GM18520 (cell line): Measurements from ENCODE around the gene GUCA1A.
"Not testable (repeated sequence)": the region's sequence is repeated elsewhere in the genome, so short reads cannot be mapped to it uniquely, and the experiment has no call there.

ENCODE experiments used
- ATAC-seq: cut with Tn5 transposase; IDR thresholded peaks from one replicate; pipeline ENCODE4 v1.9.1; 2021; ENCODE audit not compliant: unreplicated experiment

Gene GUCA1A

DNA sequence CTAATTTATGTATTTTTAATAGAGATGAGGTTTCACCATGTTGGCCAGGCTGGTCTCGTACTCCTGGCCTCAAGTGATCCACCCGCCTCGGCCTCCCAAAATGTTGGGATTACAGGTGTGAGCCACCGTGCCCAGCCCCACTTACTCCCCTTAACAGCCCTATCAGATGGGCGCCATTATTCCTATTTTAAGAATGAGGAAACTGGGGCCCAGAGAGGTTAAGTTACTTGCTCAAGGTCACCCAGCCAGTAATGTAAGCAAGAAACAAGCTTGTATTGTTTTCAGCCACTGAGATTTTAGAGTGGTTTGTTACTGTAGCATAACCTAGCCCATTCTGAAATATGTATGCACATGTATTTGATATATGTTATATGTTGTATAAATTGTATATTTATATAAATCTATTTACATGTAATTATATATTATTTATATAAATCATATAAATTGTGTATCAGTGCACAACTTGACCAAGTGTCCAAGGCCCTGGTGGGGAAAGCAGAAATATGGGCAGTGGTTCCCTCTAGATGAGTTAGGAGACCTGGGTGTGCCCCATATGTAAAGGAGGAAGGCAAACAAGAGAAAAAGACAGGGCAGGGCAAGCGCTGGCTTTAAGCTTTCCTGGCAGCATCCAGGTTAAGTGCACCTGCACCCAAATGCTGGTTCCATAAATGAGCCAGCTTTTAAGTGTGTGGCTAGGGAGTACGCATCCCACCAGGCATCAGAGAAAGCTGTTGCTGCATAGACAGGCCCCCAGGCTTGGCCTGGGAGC is 1.2 kb upstream of the GUCA1A start:
- ATAC-seq: no peak

DNA sequence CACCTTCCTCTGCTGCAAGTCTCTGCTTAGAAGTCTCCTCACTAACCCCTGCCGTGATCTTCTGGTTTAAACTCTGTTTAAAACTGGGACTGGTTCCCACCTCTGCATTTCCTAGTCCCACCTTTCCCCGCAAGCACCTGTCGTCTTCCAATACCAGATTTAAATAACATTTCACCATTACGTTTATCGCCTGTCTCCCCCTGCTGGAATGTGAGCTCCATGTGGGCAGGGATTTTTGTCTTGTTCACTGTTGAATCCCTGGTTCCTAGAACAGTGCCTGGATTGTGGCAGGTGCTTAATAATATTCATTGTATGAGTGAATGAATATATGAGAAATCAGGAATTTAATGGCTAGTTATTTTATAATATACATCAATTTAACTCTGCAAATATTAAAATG is 2.7 kb downstream of the GUCA1A start:
- no peak for ATAC-seq

DNA sequence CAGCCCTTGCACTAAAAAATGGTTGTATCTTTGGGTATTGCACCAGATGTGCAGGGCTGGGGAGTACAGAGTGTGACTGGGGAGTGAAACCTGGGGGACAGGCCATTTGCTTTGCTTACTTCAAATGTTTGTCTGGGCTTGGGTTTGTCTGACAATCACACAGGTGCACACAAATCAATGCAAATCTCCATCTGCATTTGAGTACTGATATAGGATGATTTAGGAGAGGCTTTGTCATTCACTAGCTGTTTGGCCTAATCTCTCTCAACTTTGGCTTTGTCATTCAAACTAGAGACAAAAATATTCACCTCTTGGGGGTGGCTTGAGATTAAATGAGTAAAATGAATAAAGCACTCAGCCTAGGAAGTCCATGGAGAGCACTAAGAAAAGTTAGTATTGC is 3.8 kb downstream of the GUCA1A start:
- ATAC-seq: no peak

DNA sequence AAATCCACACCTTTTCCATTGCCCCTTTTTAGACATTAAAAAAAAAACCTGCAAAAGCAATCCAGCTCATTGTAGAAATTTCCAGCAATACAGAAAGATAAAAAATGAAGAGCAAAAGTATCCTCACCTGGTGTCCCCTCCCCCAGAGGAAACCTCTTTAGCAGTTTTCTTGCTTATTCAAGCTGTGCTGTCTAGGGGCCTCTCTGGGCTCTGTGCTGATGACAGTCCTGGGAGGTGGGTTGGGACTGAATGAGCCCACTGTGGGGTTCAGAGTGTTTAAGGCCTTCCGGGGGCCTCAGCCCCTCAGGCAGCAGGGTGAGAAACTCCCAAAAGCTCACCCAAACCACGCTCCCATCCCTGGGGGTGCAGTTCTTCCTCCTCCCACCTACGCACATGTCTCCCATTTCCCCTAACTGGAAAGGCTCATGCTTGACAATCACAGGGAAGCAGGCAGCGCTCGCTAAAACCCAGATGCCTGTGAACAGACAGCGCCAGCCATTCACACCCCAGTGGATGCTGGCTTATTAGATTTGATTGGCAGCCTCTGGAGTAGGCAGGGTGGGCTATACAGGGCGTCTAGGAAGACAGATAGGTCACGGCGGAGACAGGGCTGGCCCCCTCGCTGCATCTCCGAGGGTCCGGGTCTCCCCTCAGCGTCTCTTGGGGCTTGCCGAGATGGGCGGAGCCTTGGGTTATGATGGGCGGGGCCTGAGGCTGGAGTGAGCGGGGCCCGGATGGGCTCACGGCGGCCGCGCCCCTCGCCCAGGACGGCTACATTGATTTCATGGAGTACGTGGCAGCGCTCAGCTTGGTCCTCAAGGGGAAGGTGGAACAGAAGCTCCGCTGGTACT is 4.6 kb downstream of the GUCA1A start:
- no peak for ATAC-seq

DNA sequence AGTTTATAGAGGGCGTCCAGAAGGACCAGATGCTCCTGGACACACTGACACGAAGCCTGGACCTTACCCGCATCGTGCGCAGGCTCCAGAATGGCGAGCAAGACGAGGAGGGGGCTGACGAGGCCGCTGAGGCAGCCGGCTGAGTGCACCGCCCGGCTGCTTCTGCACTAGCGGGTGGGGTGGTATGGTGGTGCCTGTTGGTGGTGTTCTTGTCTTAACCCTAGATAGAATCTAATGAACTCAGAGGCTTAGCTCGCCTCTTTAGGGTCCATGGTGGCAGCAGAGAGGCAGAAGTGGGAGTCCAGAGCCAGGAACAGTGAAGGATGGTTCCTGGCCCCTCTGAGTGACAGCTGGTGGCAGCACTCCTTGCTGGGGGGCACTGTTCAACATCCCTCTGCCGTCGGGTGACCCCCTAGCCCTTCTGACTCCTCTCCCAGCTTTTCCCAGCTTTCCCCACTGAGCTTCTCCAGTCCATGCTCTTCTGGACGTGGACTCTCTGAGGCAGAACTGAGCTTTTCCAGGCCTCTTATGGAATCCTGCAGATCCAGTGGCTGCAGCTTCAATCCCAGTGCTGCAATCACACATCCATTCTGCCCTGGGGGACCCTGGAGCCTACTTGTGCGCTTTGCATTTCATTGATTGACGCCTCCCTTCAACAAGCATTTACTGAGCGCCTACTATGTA is 6.2 kb downstream of the GUCA1A start:
- no peak for ATAC-seq

DNA sequence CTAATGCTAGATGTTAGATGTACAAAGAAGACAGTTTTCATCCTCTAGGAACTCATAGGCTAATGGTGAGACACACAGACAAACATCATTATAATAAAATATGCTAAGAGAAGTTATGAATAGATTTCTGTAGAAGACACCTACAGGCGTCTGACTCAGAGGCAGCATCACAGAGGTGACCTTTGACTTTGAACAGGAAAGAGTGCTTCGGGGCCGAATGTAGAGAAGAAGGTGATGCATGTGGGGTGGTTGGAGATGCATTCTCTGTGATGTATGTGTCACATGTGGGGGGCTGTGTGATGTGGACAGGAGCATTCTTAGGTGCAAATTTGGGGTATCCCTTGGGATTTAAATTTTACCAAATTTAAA is 6.8 kb downstream of the GUCA1A start:
- ATAC-seq: no peak

DNA sequence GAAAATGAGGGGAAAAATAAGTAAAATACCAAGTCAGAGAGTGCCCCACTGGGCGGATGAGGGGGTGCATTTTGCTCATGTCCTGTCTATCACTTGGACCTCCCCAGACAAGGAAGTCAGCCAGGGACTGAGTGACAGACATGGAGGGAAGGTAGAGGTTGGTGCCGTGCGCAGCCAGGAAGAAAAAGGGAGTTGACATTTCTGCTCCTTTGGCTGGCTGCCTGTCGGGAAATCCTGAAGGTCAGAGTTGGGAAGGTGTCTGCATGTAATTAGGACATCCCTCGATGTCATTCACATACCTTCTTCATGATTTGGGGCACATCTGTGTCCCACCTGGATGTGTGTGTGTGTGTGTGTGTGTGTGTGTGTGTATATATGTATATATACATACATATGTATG is 8.9 kb downstream of the GUCA1A start:
- ATAC-seq: no peak

DNA sequence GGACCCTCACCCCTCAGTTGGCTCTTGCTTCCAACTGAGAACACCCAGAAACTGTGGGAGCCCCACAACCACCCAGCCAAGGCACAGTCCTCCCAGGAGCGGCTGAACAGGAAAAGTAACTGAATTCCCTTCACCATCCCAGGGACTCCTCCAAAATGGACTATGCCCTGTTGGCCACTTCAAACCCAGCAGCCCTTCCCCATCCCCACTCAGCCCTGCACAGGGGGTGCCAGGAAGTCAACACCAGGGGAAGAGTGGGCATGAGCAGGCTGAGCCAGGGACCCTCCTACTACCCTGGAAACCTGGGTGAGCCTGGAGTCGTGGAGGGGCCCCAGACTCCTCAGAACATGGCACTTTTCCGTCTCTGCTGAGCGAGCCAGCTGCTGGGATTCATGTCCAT is 11.3 kb downstream of the GUCA1A start:
- no peak for ATAC-seq

DNA sequence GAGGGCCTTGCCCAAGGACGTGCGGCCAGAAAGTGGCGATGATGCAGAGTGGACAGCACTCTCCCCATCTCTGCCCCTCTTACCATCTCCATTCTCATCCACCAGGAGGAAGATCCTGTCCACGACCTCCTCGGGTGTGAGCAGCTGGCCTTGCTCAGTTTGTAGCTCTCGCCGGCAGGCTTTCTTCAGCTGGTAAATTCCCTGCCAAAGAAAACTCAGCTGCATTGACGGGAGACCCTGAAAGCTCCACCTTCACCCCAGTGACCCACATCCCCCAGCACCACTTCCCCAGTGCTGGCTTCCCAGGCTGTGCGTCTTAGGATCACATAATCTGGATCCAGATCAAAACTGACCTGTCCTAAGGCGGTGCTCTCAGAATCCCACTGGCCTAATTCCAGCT is 12.4 kb downstream of the GUCA1A start:
- no peak for ATAC-seq

DNA sequence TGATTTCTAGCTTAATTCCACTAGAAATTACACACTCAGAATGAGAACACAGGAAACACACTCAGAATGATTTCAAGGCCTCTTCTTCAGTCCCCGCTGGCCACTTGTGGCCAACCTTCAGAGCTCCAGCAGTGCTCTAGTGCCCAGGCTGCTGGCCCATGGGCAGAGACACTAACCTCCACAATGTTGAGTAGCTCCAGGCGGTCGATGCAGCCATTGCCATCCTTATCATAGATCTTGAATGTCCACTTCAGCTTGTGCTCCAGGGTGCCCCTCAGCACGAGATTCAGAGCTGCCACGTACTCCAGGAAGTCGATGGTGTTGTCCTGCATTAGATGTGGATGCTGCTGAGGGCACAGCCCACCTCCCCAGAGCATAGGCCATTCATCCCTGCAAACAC is 15.2 kb downstream of the GUCA1A start:
- no peak for ATAC-seq

DNA sequence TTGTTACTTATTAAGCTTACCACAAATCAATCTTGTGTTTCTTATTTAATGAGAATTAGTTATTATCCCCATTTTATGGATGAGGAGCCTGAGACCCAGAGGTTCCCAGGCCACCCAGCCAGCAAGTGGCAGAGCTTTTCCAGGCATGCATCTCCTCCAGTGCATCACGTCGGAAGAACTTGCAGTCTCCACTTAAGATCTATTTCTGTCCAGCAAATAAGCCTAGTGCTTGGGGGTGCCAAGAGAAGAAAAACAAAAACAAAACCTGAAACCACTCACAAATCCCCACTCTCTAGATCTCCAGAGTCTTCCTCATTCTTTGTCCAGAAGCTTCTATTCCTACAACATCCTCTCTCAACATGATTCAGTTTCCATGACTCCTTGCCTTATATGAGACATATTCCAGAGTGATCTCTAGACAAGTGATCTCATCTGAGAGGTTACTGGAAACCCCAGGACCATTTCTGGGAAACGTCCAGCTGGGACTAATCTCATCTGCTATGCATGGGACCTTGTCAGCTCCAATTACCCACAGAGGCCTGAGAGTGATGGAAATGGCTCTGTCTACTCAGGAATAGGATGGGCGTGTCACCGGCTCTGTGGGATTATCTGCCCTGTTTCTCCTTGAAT is 17.5 kb downstream of the GUCA1A start:
- no peak for ATAC-seq

DNA sequence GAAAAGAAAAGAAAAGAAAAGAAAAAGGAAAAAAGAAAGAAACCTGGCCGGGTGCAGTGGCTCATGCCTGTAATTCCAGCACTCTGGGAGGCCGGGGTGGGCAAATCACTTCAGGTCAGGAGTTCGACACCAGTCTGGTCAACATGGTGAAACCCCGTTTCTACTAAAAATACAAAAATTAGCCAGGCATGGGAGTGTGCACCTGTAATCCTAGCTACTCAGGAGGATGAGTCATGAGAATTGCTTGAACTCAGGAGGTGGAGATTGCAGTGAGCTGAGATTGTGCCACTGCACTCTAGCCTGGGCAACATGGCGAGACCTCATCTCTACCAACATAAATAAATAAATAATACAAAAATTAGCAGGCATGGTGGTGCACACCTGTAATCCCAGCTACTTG is 19.2 kb downstream of the GUCA1A start:
- ATAC-seq: not testable (repeated sequence)

DNA sequence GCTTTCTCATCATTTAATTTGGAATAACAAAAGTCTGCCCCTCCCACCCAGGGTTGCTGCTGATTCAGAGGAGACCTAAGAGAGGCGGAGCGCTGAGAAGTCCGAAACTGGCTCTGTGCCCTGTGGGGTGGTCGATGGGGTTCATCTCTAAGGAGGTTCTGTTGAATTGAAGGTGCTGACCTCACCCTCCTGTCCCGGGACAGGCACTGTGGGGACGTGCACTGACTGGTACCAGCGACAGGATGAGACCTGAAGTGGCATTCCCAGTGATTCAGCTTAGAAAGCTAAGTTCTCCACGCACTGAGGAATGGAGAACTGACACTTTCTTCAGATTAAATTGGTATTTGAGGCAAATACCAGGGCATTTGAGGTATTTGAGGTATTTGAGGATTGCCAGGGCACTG is 20.3 kb downstream of the GUCA1A start:
- ATAC-seq: no peak

DNA sequence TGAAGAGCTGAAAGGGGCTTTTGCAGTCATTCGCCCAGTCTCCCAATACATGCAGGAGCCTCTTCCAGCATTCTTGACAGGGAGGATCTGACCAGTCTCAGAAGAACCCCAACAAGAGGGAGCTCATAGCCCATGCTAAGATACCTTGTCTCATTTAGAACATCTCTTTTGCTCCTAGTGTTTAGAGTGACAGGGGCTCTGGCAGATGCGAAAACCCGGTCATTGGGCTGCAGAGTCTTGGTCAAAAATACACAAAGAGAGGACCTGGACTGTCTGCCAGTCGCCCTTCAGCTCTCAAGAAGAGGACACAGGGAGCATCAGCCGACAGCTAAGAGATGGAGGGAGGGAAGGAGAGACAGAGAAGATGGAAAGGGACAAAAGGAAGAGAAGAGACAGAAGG is 20.9 kb downstream of the GUCA1A start:
- ATAC-seq: no peak

DNA sequence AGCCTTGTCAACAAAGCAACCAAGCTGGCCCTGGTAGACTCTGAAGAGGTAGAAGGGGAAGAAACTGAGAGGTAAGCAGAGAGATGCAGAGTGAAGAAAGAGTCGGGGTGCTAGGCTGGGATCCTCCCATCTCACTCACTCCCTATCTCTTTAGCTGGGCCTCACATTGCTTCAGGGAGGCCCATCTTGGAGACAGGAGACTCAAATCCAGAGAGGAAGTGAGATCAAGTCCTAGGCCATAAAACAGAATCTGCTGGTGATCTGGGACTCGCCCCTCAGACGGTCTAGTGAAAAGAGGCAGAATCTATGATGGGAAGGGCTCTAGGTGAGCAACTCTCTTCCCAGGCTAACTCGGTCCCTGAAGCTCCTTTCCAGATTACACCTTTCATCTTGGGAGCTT is 22.3 kb downstream of the GUCA1A start:
- no peak for ATAC-seq

DNA sequence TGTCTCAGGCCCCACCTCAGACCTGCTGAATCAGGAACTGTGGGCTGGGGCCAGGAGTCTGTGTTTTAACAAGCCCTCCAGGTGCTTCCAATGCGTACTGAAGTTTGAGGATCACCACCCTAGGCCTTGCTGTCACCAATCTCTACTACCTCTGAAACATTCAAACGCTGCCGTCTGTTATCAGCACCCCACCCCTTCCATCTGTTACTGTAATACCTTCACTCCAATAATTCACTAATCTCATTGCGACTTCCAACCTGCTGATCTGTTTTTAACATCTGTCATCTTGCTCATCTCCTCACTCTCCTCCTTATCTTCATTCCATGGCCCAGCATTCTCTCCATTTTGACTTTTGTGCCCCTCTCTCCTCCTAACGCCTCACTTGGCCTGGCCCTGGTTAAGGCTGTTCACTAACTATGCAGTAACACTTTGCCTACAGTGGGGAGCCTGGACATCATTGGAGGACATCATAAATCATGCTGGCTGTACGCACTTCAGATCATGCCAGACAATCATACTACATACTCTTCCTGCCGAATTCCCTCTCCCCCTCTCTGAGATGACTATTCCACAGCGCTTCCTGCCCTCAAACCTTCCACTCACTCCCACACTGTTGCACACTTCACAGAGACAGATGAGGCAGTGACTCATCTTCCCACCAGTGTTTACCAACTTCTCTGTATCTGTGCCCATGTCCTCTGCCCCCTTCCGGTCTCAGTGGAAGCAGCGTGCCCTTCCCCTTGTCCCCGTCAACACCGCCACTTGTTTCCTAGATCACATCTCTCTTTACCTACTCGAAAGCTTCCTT is 24.6 kb downstream of the GUCA1A start:
- ATAC-seq: no peak

DNA sequence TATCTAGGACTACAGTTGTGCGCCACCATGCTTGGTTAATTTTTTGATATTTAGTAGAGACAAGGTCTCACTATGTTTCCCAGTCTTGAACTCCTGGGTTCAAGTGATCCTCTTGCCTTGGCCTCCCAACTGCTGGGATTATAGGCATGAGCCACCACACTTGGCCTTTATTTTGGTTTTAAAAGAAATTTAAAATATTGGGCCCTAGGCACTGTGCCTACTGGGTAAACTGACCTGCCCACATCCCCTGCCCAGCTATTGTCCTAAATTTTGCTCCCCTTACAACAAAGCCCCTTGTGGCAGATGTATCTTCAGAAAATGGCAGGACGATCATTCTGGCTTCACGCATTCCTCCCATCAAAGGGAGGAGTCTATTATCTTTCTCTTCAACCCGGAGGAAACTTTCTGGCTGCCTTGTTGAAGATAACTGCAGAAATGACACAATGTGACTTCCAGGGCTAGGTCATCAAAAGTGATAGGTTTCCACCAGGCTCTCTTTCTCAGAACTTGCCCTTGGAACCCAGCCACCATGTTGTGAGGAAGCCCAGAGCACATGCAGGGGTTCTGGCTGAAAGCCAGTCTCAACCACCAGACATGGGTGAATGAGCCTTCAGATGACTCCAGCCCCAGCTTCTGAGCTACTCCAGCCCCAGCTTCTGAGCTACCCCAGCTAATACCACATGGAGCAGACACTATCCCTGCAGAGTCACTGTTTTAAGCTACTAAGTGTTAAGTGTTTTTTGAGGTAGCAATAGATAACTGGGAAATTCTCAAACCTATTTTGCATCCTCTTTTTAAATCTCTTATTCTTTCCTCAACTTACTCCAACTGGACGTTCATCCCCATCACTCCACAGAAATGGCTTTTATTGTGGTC is 26.2 kb downstream of the GUCA1A start:
- ATAC-seq: no peak

DNA sequence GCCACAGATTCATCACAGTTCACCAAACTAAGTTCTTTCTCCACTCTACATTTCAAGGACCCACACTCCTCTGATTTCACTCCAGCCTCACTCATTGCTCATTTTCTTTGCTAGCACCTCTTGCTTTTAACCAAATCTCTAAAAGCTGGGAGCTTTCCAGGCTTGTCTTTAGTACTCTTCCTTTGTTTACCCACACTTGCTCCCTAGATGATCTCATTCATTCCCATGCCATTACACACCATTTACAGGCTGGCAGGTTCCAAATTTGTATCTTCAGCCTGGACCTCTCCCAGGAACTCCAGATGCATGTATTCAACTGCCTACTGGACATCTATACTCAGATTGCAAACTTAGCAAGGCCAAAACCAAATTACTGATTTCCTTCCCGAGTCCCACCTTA is 26.9 kb downstream of the GUCA1A start:
- ATAC-seq: no peak

DNA sequence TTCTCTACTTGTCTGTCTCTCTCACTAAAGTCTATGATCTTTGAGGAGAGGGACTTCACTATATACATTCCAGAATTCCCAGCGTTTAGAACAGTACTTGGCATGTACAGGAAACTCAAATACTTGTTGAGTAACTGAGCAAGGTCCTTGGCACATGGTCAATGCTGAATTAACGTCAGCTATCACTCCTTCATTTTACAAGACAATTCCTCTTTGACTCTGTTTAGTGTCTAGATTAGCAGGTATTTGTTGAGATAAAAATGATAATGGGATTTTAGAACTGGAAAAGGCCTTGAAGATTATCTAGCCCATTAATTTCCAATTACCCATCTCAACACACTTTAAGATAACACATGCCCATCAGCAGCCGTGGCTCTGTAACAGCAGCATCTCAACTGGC is 28.2 kb downstream of the GUCA1A start:
- no peak for ATAC-seq
